GM10847 (cell line): ENCODE measurements around the gene MYO1H.

ENCODE experiments used
- POLR2A ChIP-seq: IDR thresholded peaks from 2 replicates; pipeline ENCODE4 v1.6.1; 2011; ENCODE audit not compliant: insufficient read length; ENCODE audit errors: extremely low read depth

MYO1H gene

GRCh38 chr12:109382031-109382430 is 34.3 kb downstream of the MYO1H start:
- no peak for TF ChIP-seq POLR2A

GRCh38 chr12:109383240-109383639 is 35.5 kb downstream of the MYO1H start:
- no peak for TF ChIP-seq POLR2A

- no peak for TF ChIP-seq POLR2A
Observed at GRCh38 chr12:109385339-109386058, 37.8 kb downstream of the MYO1H start.

- no peak for TF ChIP-seq POLR2A
Observed at GRCh38 chr12:109386059-109386433, 38.3 kb downstream of the MYO1H start.

- TF ChIP-seq POLR2A = no peak
Observed at GRCh38 chr12:109387425-109388166, 39.9 kb downstream of the MYO1H start.

GRCh38 chr12:109388167-109388563 is 40.5 kb downstream of the MYO1H start:
- no peak for TF ChIP-seq POLR2A

GRCh38 chr12:109389146-109389545 is 41.4 kb downstream of the MYO1H start:
- no peak for TF ChIP-seq POLR2A

- no peak for TF ChIP-seq POLR2A
Observed at GRCh38 chr12:109393437-109394345, 46.0 kb downstream of the MYO1H start.

- no peak for TF ChIP-seq POLR2A
Observed at GRCh38 chr12:109394891-109395290, 47.2 kb downstream of the MYO1H start.

- no peak for TF ChIP-seq POLR2A
Observed at GRCh38 chr12:109418848-109419480, 71.3 kb downstream of the MYO1H start.

GRCh38 chr12:109421355-109422087 is 73.8 kb downstream of the MYO1H start:
- no peak for TF ChIP-seq POLR2A

- TF ChIP-seq POLR2A = no peak
Observed at GRCh38 chr12:109422251-109422650, 74.6 kb downstream of the MYO1H start.

GRCh38 chr12:109423392-109423791 is 75.7 kb downstream of the MYO1H start:
- no peak for TF ChIP-seq POLR2A

GRCh38 chr12:109428037-109428629 is 80.4 kb downstream of the MYO1H start:
- no peak for TF ChIP-seq POLR2A
